Gastroesophageal sphincter (tissue), 3 donors: ENCODE measurements around the gene TBXT.

ENCODE experiments used
- EP300 ChIP-seq: sonication (generic); formaldehyde crosslinking; IDR thresholded peaks from one replicate; pipeline ENCODE4 v1.6.1; 2017; ENCODE audit warnings: antibody characterized with exemption, mild to moderate bottlenecking
- POLR2A ChIP-seq, 2 donors: fragments of 450-650 bp; IDR thresholded peaks; one replicate each; pipeline ENCODE4 v1.6.1; 2017; ENCODE audit warnings: antibody characterized with exemption in 2 of 2, mild to moderate bottlenecking in 2 of 2, moderate library complexity in 1 of 2
- TF ChIP-seq, protein P1 (sequence below), 4 experiments: fragments of 200-600 bp in 2 of 4; fragments of 450-650 bp in 2 of 4; sonication (generic) in 1 of 4; IDR thresholded peaks; one replicate each; pipeline ENCODE4 v1.5.1; 2017 to 2019; ENCODE audit warnings: antibody characterized with exemption in 4 of 4, mild to moderate bottlenecking in 2 of 4, moderate library complexity in 2 of 4

DNA sequence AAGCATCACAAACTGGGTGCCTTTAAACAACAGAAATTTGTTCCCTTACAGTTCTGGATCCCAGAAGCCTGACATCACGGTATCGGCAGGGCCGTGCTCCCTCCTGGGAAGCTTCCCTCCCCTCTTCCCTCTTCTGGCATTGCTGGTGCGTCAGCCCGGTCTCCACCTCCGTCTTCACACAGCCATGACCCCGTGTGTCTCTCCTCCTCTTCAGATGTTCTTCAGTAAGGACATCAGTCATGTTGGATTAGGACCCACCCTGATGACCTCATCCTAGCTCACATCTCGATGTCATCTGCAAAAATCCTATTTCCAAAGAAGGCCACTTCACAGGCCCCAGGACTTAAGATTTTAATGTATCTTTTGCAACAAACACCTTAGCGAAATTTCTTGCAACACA, 38.4 kb upstream of the TBXT start:
- TF ChIP-seq, protein P1, sequence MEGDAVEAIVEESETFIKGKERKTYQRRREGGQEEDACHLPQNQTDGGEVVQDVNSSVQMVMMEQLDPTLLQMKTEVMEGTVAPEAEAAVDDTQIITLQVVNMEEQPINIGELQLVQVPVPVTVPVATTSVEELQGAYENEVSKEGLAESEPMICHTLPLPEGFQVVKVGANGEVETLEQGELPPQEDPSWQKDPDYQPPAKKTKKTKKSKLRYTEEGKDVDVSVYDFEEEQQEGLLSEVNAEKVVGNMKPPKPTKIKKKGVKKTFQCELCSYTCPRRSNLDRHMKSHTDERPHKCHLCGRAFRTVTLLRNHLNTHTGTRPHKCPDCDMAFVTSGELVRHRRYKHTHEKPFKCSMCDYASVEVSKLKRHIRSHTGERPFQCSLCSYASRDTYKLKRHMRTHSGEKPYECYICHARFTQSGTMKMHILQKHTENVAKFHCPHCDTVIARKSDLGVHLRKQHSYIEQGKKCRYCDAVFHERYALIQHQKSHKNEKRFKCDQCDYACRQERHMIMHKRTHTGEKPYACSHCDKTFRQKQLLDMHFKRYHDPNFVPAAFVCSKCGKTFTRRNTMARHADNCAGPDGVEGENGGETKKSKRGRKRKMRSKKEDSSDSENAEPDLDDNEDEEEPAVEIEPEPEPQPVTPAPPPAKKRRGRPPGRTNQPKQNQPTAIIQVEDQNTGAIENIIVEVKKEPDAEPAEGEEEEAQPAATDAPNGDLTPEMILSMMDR (IDR thresholded peaks at IDR 0.05), result no peak
- TF ChIP-seq POLR2A (IDR thresholded peaks at IDR 0.05) (no peak), EP300 (no peak)
